ENCODE results near the gene MYO16. TPM values are rescaled to one million over a fixed set of nuclear protein-coding genes. Genes with fewer than 3 reads are reported as not detected.

Gene MYO16
- total RNA-seq, 1 donor from 2014 or later, result not detected

GRCh38 chr13:109243311-109243951 lies 614.0 kb downstream of the MYO16 start:
- H3K9me3 ChIP-seq, result peaks cover 0 to 11% of the 10 kb centered on the region in 2 donors
- no peaks in the 10 kb centered on the region for H3K27me3 ChIP-seq
- H3K27ac ChIP-seq, result peak overlapping the region; percentile 59 to 77
- peaks cover 0 to 19% of the 10 kb centered on the region in 2 donors for H3K4me1 ChIP-seq
- peak overlapping the region; percentile 37 for H3K4me3 ChIP-seq
- intact Hi-C loops (cut with DNase I), result loop anchor here (5.0 to 10.0 kb wide), 3 partner anchors 141 to 544 kb away; partner anchors contain the start of gene IRS2
- no peaks in the 10 kb centered on the region for H3K36me3 ChIP-seq
- DNase-seq (ENCODE audit: low spot score in 2 of 2), result peak in 1 of 2 donors; percentile 79
- no peak for TF ChIP-seq CTCF (IDR thresholded peaks at IDR 0.05)

GRCh38 chr13:109244566-109244965 lies 615.2 kb downstream of the MYO16 start:
- Histone ChIP-seq H3K27ac (peak overlapping the region; percentile 59 to 77), H3K9me3 (peaks cover 0 to 11% of the 10 kb centered on the region in 2 donors), H3K4me1 (peaks cover 0 to 19% of the 10 kb centered on the region in 2 donors), H3K4me3 (no peak overlapping the region), H3K36me3 (no peaks in the 10 kb centered on the region), H3K27me3 (no peaks in the 10 kb centered on the region)
- no peak for DNase-seq (ENCODE audit: low spot score in 2 of 2)
- intact Hi-C loops (cut with DNase I), result loop anchor here (5.0 to 10.0 kb wide), 3 partner anchors 140 to 543 kb away; partner anchors contain the start of gene IRS2
- TF ChIP-seq CTCF (IDR thresholded peaks at IDR 0.05), result no peak

- peaks cover 0 to 11% of the 10 kb centered on the region in 2 donors for H3K9me3 ChIP-seq
- H3K36me3 ChIP-seq, result no peaks in the 10 kb centered on the region
- H3K27me3 ChIP-seq, result no peaks in the 10 kb centered on the region
- intact Hi-C loops (cut with DNase I), result loop anchor here (10.0 kb wide), 2 partner anchors 139 to 209 kb away; no protein-coding TSS in a partner anchor
- H3K4me1 ChIP-seq, result peaks cover 0 to 19% of the 10 kb centered on the region in 2 donors
- no peak overlapping the region for H3K27ac ChIP-seq
- no peak for TF ChIP-seq CTCF (IDR thresholded peaks at IDR 0.05)
- H3K4me3 ChIP-seq, result no peak overlapping the region
- DNase-seq (ENCODE audit: low spot score in 2 of 2), result no peak
Measured at GRCh38 chr13:109246001-109246400, 616.6 kb downstream of the MYO16 start.

GRCh38 chr13:109249780-109250528 lies 620.5 kb downstream of the MYO16 start:
- intact Hi-C loops (cut with DNase I), result loop anchor here (10.0 kb wide), 3 partner anchors 135 to 625 kb away; no protein-coding TSS in a partner anchor

GRCh38 chr13:109251956-109252355 lies 622.5 kb downstream of the MYO16 start:
- Histone ChIP-seq H3K4me1 (peaks cover 3% of the 10 kb centered on the region in 2 donors), H3K27me3 (no peaks in the 10 kb centered on the region), H3K4me3 (no peak overlapping the region), H3K9me3 (peaks cover 0 to 11% of the 10 kb centered on the region in 2 donors), H3K27ac (no peak overlapping the region), H3K36me3 (no peaks in the 10 kb centered on the region)
- intact Hi-C loops (cut with DNase I), result loop anchor here (10.0 kb wide), 1 partner anchor 623 kb away; no protein-coding TSS in a partner anchor
- no peak for TF ChIP-seq CTCF (IDR thresholded peaks at IDR 0.05)
- DNase-seq (ENCODE audit: low spot score in 2 of 2), result no peak

More at GRCh38 chr13:109249780-109250528, 620.5 kb downstream of the MYO16 start:
- H3K36me3 ChIP-seq, result no peaks in the 10 kb centered on the region
- no peak for DNase-seq (ENCODE audit: low spot score in 2 of 2)
- no peaks in the 10 kb centered on the region for H3K4me1 ChIP-seq
- no peak overlapping the region for H3K27ac ChIP-seq
- no peaks in the 10 kb centered on the region for H3K27me3 ChIP-seq
- no peak for TF ChIP-seq CTCF (IDR thresholded peaks at IDR 0.05)
- peaks cover 0 to 11% of the 10 kb centered on the region in 2 donors for H3K9me3 ChIP-seq
- no peak overlapping the region for H3K4me3 ChIP-seq

All from ascending aorta (tissue), 2 donors.